Iris pigment epithelial cell (primary cell): ENCODE data around the gene ZDHHC6.
"Not testable (repeated sequence)": the region's sequence is repeated elsewhere in the genome, so short reads cannot be mapped to it uniquely, and the experiment has no call there.

Source experiments
- DNase-seq: peaks from one replicate; pipeline ENCODE4 v3.0.0-alpha.2; 2011; ENCODE audit warnings: low read depth

The ZDHHC6 gene

GRCh38 chr10:112390125-112390703 lies 56.5 kb downstream of the ZDHHC6 start:
- no peak for DNase-seq

GRCh38 chr10:112389271-112389822 lies 57.4 kb downstream of the ZDHHC6 start:
- peak; percentile 53 for DNase-seq

GRCh38 chr10:112388548-112388947 lies 58.2 kb downstream of the ZDHHC6 start:
- DNase-seq: no peak

GRCh38 chr10:112388056-112388455 lies 58.7 kb downstream of the ZDHHC6 start:
- not testable (repeated sequence) for DNase-seq

- no peak for DNase-seq
These were observed 61.5 kb downstream of the ZDHHC6 start for GRCh38 chr10:112385201-112385600.

- DNase-seq: no peak
These were observed 62.6 kb downstream of the ZDHHC6 start for GRCh38 chr10:112384141-112384540.

GRCh38 chr10:112383325-112383724 lies 63.4 kb downstream of the ZDHHC6 start:
- DNase-seq: peak; percentile 86

GRCh38 chr10:112382515-112383235 lies 64.0 kb downstream of the ZDHHC6 start:
- DNase-seq: no peak
